Measurements from ENCODE around the gene HERPUD1. TPM values are rescaled to one million over a fixed set of nuclear protein-coding genes. Genes with fewer than 3 reads are reported as not detected.
A peak's percentile ranks its signal among the peaks of the same experiment; 100 is the strongest.

HERPUD1 gene
- total RNA-seq, 4 donors from 2014 or later, result 51.5 to 136 (median 112) TPM

DNA sequence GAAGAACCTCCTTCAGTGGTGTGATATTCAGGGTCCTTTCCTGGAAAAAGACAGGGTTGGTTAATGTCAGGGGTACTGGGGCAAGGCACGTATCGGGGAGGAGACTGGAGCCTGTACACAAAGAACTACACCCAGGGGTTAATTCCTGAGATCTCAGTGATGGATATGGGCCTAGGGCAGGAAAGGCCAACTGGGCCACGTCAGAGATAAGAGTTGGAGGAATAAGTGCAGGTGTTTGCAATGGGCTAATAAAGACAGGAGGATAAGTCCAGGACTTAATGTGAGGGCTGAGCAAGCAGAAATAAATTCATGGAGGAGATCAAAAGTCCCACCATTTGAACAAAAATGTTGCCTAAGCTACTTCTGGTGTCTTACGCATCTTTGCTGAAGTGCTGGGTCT is 10.4 kb upstream of the HERPUD1 start:
- no peak for DNase-seq

DNA sequence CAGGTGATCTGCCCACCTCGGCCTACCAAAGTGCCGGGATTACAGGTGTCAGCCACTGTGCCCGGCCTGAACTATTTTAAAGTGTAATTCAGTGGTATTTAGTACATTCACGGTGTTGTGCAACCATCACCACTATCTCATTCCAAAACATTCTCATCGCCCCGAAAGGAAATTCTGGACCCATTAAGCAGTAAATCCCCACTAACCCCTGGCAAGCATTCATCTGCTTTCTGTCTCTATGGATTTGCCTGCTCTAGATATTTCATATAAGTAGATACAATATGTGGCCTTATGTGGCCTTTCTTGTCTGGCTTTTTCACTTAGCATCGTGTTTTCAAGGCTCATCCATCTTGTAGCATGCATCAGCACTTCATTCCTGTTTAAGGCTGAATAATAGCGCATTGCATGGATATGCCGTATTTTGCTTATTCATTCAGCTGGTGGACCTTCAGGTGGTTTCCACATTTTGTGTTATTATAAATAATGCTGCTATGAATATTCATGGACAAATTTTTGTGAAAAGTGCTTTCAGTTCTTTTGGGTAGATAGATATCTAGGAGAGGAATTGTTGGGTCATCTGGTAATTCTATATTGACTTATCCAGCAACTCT is 8.4 kb upstream of the HERPUD1 start:
- intact Hi-C loops (cut with DNase I; ENCODE audit: low total_unique reads), result no loop called here
- no peak for DNase-seq
- TF ChIP-seq, protein P1, sequence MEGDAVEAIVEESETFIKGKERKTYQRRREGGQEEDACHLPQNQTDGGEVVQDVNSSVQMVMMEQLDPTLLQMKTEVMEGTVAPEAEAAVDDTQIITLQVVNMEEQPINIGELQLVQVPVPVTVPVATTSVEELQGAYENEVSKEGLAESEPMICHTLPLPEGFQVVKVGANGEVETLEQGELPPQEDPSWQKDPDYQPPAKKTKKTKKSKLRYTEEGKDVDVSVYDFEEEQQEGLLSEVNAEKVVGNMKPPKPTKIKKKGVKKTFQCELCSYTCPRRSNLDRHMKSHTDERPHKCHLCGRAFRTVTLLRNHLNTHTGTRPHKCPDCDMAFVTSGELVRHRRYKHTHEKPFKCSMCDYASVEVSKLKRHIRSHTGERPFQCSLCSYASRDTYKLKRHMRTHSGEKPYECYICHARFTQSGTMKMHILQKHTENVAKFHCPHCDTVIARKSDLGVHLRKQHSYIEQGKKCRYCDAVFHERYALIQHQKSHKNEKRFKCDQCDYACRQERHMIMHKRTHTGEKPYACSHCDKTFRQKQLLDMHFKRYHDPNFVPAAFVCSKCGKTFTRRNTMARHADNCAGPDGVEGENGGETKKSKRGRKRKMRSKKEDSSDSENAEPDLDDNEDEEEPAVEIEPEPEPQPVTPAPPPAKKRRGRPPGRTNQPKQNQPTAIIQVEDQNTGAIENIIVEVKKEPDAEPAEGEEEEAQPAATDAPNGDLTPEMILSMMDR (IDR thresholded peaks at IDR 0.05), result no peak
- no peak for TF ChIP-seq POLR2A (IDR thresholded peaks at IDR 0.05)

More for the DNA sequence above, 10.4 kb upstream of the HERPUD1 start:
- TF ChIP-seq, protein P1 (IDR thresholded peaks at IDR 0.05), result no peak
- TF ChIP-seq POLR2A (IDR thresholded peaks at IDR 0.05), result no peak
- Histone ChIP-seq H3K27me3 (no peaks in the 10 kb centered on the region), H3K4me3 (no peak overlapping the region), H3K9me3 (no peaks in the 10 kb centered on the region), H3K36me3 (no peaks in the 10 kb centered on the region), H3K27ac (no peak overlapping the region), H3K4me1 (no peaks in the 10 kb centered on the region)
- intact Hi-C loops (cut with DNase I; ENCODE audit: low total_unique reads), result no loop called here

DNA sequence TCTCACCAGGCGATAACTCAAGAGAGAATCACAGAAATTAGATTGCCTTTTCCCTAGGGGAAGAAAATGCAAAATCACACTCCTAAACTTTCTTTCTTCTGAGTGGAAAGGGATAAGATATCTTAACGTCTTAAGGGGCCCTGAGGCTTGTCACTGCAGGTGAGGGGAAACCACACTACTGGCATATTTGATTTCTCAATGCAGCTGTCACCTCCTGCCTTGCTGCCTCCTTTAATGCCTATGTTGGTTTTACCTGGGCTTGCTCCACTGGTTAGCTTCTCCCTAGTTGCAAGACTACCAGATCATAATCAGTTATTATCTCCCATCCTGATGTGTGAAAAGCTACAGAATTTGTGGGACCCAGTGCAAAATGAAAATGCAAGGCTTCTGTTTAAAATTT is 4.5 kb upstream of the HERPUD1 start:
- H3K27me3 ChIP-seq, result no peaks in the 10 kb centered on the region
- DNase-seq, result no peak
- no peaks in the 10 kb centered on the region for H3K36me3 ChIP-seq
- TF ChIP-seq, protein P1 (IDR thresholded peaks at IDR 0.05), result no peak
- no peak for TF ChIP-seq POLR2A (IDR thresholded peaks at IDR 0.05)
- no peaks in the 10 kb centered on the region for H3K9me3 ChIP-seq
- H3K4me3 ChIP-seq, result no peak overlapping the region
- intact Hi-C loops (cut with DNase I; ENCODE audit: low total_unique reads), result no loop called here
- H3K27ac ChIP-seq, result no peak overlapping the region
- H3K4me1 ChIP-seq, result no peaks in the 10 kb centered on the region

More for the DNA sequence above, 8.4 kb upstream of the HERPUD1 start:
- Histone ChIP-seq H3K9me3 (no peaks in the 10 kb centered on the region), H3K27ac (no peak overlapping the region), H3K4me1 (no peaks in the 10 kb centered on the region), H3K4me3 (no peak overlapping the region), H3K27me3 (no peaks in the 10 kb centered on the region), H3K36me3 (no peaks in the 10 kb centered on the region)

DNA sequence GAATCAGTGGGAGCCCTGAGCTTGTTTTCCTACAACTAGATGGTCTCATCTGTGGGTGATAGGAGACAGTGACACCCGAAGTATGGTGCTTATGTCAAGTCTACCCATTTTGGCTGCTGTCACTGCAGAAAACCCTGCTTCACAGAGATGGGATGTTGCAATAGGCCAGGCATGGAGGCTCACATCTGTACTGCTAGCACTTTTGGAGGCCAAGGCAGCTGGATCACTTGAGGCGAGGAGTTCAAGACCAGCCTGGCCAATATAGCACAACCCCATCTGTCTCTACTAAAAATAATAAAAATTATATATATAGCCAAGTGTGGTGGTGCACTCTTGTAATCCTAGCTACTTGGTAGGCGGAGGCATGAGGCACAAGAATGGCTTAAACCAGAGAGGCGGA is 2.3 kb upstream of the HERPUD1 start:
- no peaks in the 10 kb centered on the region for H3K4me1 ChIP-seq
- TF ChIP-seq, protein P1 (IDR thresholded peaks at IDR 0.05), result no peak
- no peaks in the 10 kb centered on the region for H3K36me3 ChIP-seq
- DNase-seq, result no peak
- no peaks in the 10 kb centered on the region for H3K9me3 ChIP-seq
- intact Hi-C loops (cut with DNase I; ENCODE audit: low total_unique reads), result no loop called here
- no peaks in the 10 kb centered on the region for H3K27me3 ChIP-seq
- H3K4me3 ChIP-seq, result no peak overlapping the region
- no peak overlapping the region for H3K27ac ChIP-seq

DNA sequence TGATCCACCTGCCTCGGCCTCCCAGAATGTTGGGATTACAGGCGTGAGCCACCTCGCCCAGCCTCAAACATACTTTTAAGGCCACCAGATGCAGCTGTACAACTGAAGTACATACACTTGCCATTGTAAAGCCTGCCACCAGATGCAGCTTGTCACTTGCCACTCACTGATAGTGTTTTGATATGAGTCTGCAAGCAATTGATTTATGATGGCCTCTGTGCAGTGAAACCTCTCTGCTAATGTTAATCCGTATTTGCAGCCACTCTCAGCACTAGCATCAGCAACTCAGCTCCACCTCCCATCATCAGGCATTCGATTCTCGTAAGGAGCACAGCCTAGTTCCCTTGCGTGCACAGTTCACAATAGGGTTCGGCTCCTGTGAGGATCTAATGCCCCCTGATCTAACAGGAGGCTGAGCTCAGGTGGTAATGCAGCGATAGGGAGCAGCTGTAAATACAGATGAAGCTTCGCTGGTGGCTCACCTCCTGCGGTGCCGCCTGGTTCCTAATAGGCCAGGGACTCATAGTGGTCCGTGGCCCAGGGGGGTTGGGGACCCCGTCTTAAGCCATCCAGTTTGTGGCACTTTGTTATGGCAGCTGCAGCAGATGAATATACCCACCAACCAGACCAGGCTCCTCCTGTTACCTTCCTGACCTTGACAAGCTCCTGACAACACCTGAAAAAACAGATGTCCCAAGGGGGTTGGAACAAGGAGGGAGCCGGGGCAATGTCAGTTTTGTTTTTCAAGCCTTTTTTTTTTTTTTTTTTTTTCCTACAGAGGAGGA is 1.3 kb upstream of the HERPUD1 start:
- Histone ChIP-seq H3K4me3 (no peak overlapping the region), H3K4me1 (no peaks in the 10 kb centered on the region), H3K9me3 (no peaks in the 10 kb centered on the region), H3K27me3 (no peaks in the 10 kb centered on the region), H3K36me3 (no peaks in the 10 kb centered on the region), H3K27ac (peak overlapping the region; percentile 17 to 98)
- TF ChIP-seq, protein P1 (IDR thresholded peaks at IDR 0.05), result no peak
- no peak for TF ChIP-seq POLR2A (IDR thresholded peaks at IDR 0.05)
- no peak for DNase-seq
- intact Hi-C loops (cut with DNase I; ENCODE audit: low total_unique reads), result no loop called here

All from uterus (tissue), 4 donors.